ENCODE data around the gene HPGDS.

The HPGDS gene

GRCh38 chr4:94253036-94253435, 89.6 kb downstream of the HPGDS start:
- no peak for DNase-seq (ENCODE audit: low read depth in 2 of 2)

DNA sequence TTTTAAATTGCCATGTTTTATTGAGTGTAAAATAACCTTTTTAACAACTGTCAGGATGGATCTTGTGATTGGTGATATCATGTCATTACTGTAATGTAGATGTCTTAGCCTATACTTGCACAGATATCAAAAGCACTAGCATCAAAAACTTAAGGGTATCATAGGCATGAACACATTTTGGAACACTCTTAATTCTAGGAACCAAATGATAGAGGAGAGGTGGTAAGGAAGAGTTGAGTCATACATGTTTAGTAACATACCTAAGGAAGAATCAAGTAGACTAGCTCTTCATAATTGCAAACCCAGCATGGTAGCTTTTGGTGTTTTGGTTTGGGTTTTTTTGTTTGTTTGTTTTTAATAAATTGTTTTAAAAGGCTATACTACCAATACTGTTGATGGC, 91.5 kb downstream of the HPGDS start:
- DNase-seq (ENCODE audit: low read depth in 2 of 2): no peak
